SK-N-SH (cell line): Measurements from ENCODE around the gene FRMD3.
A peak's percentile ranks its signal among the peaks of the same experiment; 100 is the strongest.

Source experiments
- CHD2 ChIP-seq: fragments of 150-350 bp; IDR thresholded peaks from 2 replicates; pipeline ENCODE4 v1.6.1; 2018; ENCODE audit warnings: low read length; ENCODE audit not compliant: partially characterized antibody
- CTCF ChIP-seq: fragments of 200-600 bp; sonication (generic); IDR thresholded peaks from 2 replicates; pipeline ENCODE4 v1.6.1; 2017; ENCODE audit warnings: antibody characterized with exemption, mild to moderate bottlenecking, moderate library complexity
- EZH2phosphoT487 ChIP-seq: fragments of 200-600 bp; sonication (generic); IDR thresholded peaks from 2 replicates; pipeline ENCODE4 v1.6.1; 2017; ENCODE audit warnings: low read depth, mixed run types, mild to moderate bottlenecking, antibody characterized with exemption, moderate library complexity, borderline replicate concordance
- FOSL2 ChIP-seq: IDR thresholded peaks from 2 replicates; pipeline ENCODE4 v1.4.0; 2012; ENCODE audit warnings: low read depth, mild to moderate bottlenecking, moderate library complexity, borderline replicate concordance
- FOXJ3 ChIP-seq: sonication (generic); formaldehyde crosslinking; IDR thresholded peaks from 2 replicates; pipeline ENCODE4 v1.5.1; 2020; ENCODE audit warnings: mild to moderate bottlenecking, missing genetic modification reagents
- FOXM1 ChIP-seq: IDR thresholded peaks from 2 replicates; pipeline ENCODE4 v1.4.0; 2012; ENCODE audit warnings: low read depth, mild to moderate bottlenecking
- POLR2AphosphoS5 ChIP-seq: IDR thresholded peaks from 2 replicates; pipeline ENCODE4 v1.6.1; 2012; ENCODE audit warnings: low read depth, low read length
- RAD21 ChIP-seq: IDR thresholded peaks from 2 replicates; pipeline ENCODE4 v1.6.1; 2012; ENCODE audit warnings: mild to moderate bottlenecking, low read length
- SMC3 ChIP-seq: IDR thresholded peaks from 2 replicates; pipeline ENCODE4 v1.6.1; 2012; ENCODE audit warnings: low read depth, low read length, improper control_type of control experiment
- TAF1 ChIP-seq: IDR thresholded peaks from 2 replicates; pipeline ENCODE4 v1.6.1; 2012; ENCODE audit warnings: low read depth, mild to moderate bottlenecking, low read length, moderate library complexity, borderline replicate concordance
- YY1 ChIP-seq: IDR thresholded peaks from 2 replicates; pipeline ENCODE4 v1.4.0; 2012; ENCODE audit warnings: low read depth, mild to moderate bottlenecking
- ZBTB33 ChIP-seq: IDR thresholded peaks from 2 replicates; pipeline ENCODE4 v1.4.0; 2012; ENCODE audit warnings: low read depth, borderline replicate concordance
- TF ChIP-seq, protein P1 (sequence below): fragments of 150-350 bp; IDR thresholded peaks from 2 replicates; pipeline ENCODE4 v1.6.1; 2017; ENCODE audit warnings: antibody characterized with exemption, low read length, low read depth, borderline replicate concordance

DNA sequence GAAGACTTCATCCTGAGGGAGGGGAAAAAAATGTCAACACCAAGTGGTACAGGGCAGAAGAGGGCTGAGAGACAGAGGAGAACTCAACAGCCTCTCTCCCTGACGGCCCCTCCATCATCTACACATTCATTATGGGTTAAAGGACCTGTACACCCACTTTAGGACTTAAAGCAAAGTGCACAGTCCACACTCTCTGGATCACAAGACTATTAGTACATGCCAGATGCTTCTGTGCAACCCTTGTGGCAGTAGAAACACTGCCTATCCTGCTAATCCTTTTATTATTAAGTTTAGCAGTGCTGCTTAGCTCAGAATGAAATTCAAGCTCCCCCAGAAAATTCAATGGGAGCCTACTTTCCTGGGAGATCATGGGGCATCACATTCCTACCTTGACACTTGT is 1.9 kb downstream of the FRMD3 start:
- TF ChIP-seq SMC3 (no peak), CTCF (no peak), EZH2phosphoT487 (no peak), POLR2AphosphoS5 (no peak), RAD21 (0 out of 2 replicates have a peak, but pooled peaks have one; percentile 13), YY1 (no peak), FOSL2 (no peak), CHD2 (no peak), FOXJ3 (CRISPR knock-in tag) (no peak), FOXM1 (no peak), TAF1 (no peak), ZBTB33 (no peak)
- TF ChIP-seq, protein P1, sequence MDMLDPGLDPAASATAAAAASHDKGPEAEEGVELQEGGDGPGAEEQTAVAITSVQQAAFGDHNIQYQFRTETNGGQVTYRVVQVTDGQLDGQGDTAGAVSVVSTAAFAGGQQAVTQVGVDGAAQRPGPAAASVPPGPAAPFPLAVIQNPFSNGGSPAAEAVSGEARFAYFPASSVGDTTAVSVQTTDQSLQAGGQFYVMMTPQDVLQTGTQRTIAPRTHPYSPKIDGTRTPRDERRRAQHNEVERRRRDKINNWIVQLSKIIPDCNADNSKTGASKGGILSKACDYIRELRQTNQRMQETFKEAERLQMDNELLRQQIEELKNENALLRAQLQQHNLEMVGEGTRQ = no peak
